ENCODE results near the gene SLC9B1.
"Not testable (repeated sequence)": the region's sequence is repeated elsewhere in the genome, so short reads cannot be mapped to it uniquely, and the experiment has no call there.

Gene SLC9B1

GRCh38 chr4:103011378-103012025 lies 8.0 kb downstream of the SLC9B1 start:
- peak; percentile 27 for DNase-seq (ENCODE audit: low read depth)

- no peak for DNase-seq (ENCODE audit: low read depth)
Measured at GRCh38 chr4:103010804-103011203, 8.7 kb downstream of the SLC9B1 start.

- peak; percentile 31 for DNase-seq (ENCODE audit: low read depth)
Measured at GRCh38 chr4:103008875-103009729, 10.4 kb downstream of the SLC9B1 start.

GRCh38 chr4:103002551-103002950 lies 17.0 kb downstream of the SLC9B1 start:
- DNase-seq (ENCODE audit: low read depth): no peak

- no peak for DNase-seq (ENCODE audit: low read depth)
Measured at GRCh38 chr4:102994803-102995202, 24.7 kb downstream of the SLC9B1 start.

- DNase-seq (ENCODE audit: low read depth): not testable (repeated sequence)
Measured at GRCh38 chr4:102993985-102994384, 25.5 kb downstream of the SLC9B1 start.

GRCh38 chr4:102988429-102989020 lies 31.0 kb downstream of the SLC9B1 start:
- no peak for DNase-seq (ENCODE audit: low read depth)

- DNase-seq (ENCODE audit: low read depth): no peak
Measured at GRCh38 chr4:102981005-102981404, 38.5 kb downstream of the SLC9B1 start.

GRCh38 chr4:102961813-102962212 lies 57.7 kb downstream of the SLC9B1 start:
- not testable (repeated sequence) for DNase-seq (ENCODE audit: low read depth)

- DNase-seq (ENCODE audit: low read depth): no peak
Measured at GRCh38 chr4:102959496-102959895, 60.0 kb downstream of the SLC9B1 start.

- DNase-seq (ENCODE audit: low read depth): no peak
Measured at GRCh38 chr4:102945066-102945465, 74.4 kb downstream of the SLC9B1 start.

- DNase-seq (ENCODE audit: low read depth): not testable (repeated sequence)
Measured at GRCh38 chr4:102938063-102938462, 81.4 kb downstream of the SLC9B1 start.

- DNase-seq (ENCODE audit: low read depth): no peak
Measured at GRCh38 chr4:102935716-102936115, 83.8 kb downstream of the SLC9B1 start.

- DNase-seq (ENCODE audit: low read depth): not testable (repeated sequence)
Measured at GRCh38 chr4:102919697-102920096, 99.8 kb downstream of the SLC9B1 start.

GRCh38 chr4:102918859-102919258 lies 100.6 kb downstream of the SLC9B1 start:
- DNase-seq (ENCODE audit: low read depth): no peak

- DNase-seq (ENCODE audit: low read depth): no peak
Measured at GRCh38 chr4:102901804-102902203, 117.7 kb downstream of the SLC9B1 start.

GRCh38 chr4:102897610-102898009 lies 121.9 kb downstream of the SLC9B1 start:
- DNase-seq (ENCODE audit: low read depth): not testable (repeated sequence)

- not testable (repeated sequence) for DNase-seq (ENCODE audit: low read depth)
Measured at GRCh38 chr4:102896547-102896946, 123.0 kb downstream of the SLC9B1 start.

GRCh38 chr4:102889866-102890265 lies 129.6 kb downstream of the SLC9B1 start:
- DNase-seq (ENCODE audit: low read depth): not testable (repeated sequence)

- DNase-seq (ENCODE audit: low read depth): not testable (repeated sequence)
Measured at GRCh38 chr4:102888570-102888969, 130.9 kb downstream of the SLC9B1 start.

- no peak for DNase-seq (ENCODE audit: low read depth)
Measured at GRCh38 chr4:102883278-102883677, 136.2 kb downstream of the SLC9B1 start.

- no peak for DNase-seq (ENCODE audit: low read depth)
Measured at GRCh38 chr4:102881343-102881742, 138.2 kb downstream of the SLC9B1 start.

- DNase-seq (ENCODE audit: low read depth): no peak
Measured at GRCh38 chr4:102878901-102879300, 140.6 kb downstream of the SLC9B1 start.
